HepG2 (cell line): ENCODE measurements around the gene DPEP1. TPM values are rescaled to one million over a fixed set of nuclear protein-coding genes. Genes with fewer than 3 reads are reported as not detected.

Experiments
- AKAP8 ChIP-seq: sonication (generic); formaldehyde crosslinking; IDR thresholded peaks from 2 replicates; pipeline ENCODE4 v1.5.1; 2020; ENCODE audit warnings: mild to moderate bottlenecking, missing genetic modification reagents
- CHCHD3 ChIP-seq: sonication (generic); formaldehyde crosslinking; IDR thresholded peaks from 2 replicates; pipeline ENCODE4 v1.8.0; 2022; ENCODE audit warnings: mild to moderate bottlenecking, missing genetic modification reagents, moderate library complexity
- KDM5B ChIP-seq: sonication (generic); formaldehyde crosslinking; IDR thresholded peaks from 2 replicates; pipeline ENCODE4 v1.4.0; 2020; ENCODE audit warnings: missing genetic modification reagents, mild to moderate bottlenecking, borderline replicate concordance
- NCOA5 ChIP-seq: sonication (generic); formaldehyde crosslinking; IDR thresholded peaks from 2 replicates; pipeline ENCODE4 v1.4.0; 2020; ENCODE audit warnings: missing genetic modification reagents
- NFKB2 ChIP-seq: sonication (generic); formaldehyde crosslinking; IDR thresholded peaks from 2 replicates; pipeline ENCODE4 v1.4.0; 2020; ENCODE audit warnings: missing genetic modification reagents, borderline replicate concordance
- NFYB ChIP-seq: sonication (generic); formaldehyde crosslinking; IDR thresholded peaks from 2 replicates; pipeline ENCODE4 v1.4.0; 2020; ENCODE audit warnings: missing genetic modification reagents
- SCMH1 ChIP-seq: sonication (generic); formaldehyde crosslinking; IDR thresholded peaks from 2 replicates; pipeline ENCODE4 v1.9.0; 2021; ENCODE audit warnings: missing genetic modification reagents, mild to moderate bottlenecking, borderline replicate concordance
- SETDB1 ChIP-seq: sonication (generic); formaldehyde crosslinking; IDR thresholded peaks from 2 replicates; pipeline ENCODE4 v1.5.1; 2020; ENCODE audit warnings: missing genetic modification reagents, mild to moderate bottlenecking, borderline replicate concordance
- ZBTB49 ChIP-seq: sonication (generic); formaldehyde crosslinking; IDR thresholded peaks from 2 replicates; pipeline ENCODE4 v1.4.0; 2020; ENCODE audit warnings: missing genetic modification reagents, borderline replicate concordance
- ZFP91 ChIP-seq: sonication (generic); formaldehyde crosslinking; IDR thresholded peaks from 2 replicates; pipeline ENCODE4 v1.9.0; 2022; ENCODE audit warnings: missing genetic modification reagents, mild to moderate bottlenecking, borderline replicate concordance
- ZNF230 ChIP-seq: sonication (generic); formaldehyde crosslinking; IDR thresholded peaks from 2 replicates; pipeline ENCODE4 v1.4.0; 2020; ENCODE audit warnings: mild to moderate bottlenecking, missing genetic modification reagents
- ZNF790 ChIP-seq: sonication (generic); formaldehyde crosslinking; IDR thresholded peaks from 2 replicates; pipeline ENCODE4 v1.8.0; 2022; ENCODE audit warnings: missing genetic modification reagents, mild to moderate bottlenecking, borderline replicate concordance
- polyA plus RNA-seq, 8 experiments: library from polyadenylated mRNA; depleted of rRNA in 3 of 8; stranded (reverse) in 7 of 8; unstranded in 1 of 8; fragments of >200 nt; fragmentation: Illumina TruSeq in 4 of 8; extraction: Trizol in 4 of 8; gene quantifications; 2 replicates each; pipeline versions ENCODE4 v1.2.1 to v1.2.3, GENCODE V29; 2011 to 2016; ENCODE audit warnings: low read depth in 4 of 8, missing spikeins in 1 of 8, mixed read lengths in 1 of 8; ENCODE audit not compliant: insufficient read depth in 1 of 8
- total RNA-seq, 5 experiments: library from RNA; depleted of rRNA; stranded (reverse); fragments of >200 nt; fragmentation: Illumina TruSeq; extraction: Trizol; gene quantifications; 2 replicates each; pipeline ENCODE4 v1.2.3, GENCODE V29; 2016; ENCODE audit warnings: low read depth in 1 of 5
- TF ChIP-seq, protein P1 (sequence below): sonication (generic); formaldehyde crosslinking; IDR thresholded peaks from 2 replicates; pipeline ENCODE4 v1.5.0; 2020; ENCODE audit warnings: missing genetic modification reagents, mild to moderate bottlenecking, borderline replicate concordance
- TF ChIP-seq, protein P2 (sequence below): sonication (generic); formaldehyde crosslinking; IDR thresholded peaks from 2 replicates; pipeline ENCODE4 v1.4.0; 2020; ENCODE audit warnings: missing genetic modification reagents, borderline replicate concordance

Gene DPEP1
- total and polyA plus RNA-seq, 2 of the 13 experiments (the other 11 are each of a cell fraction or from before 2014, with no cell fraction given) = 37.6 to 52.2 TPM

DNA sequence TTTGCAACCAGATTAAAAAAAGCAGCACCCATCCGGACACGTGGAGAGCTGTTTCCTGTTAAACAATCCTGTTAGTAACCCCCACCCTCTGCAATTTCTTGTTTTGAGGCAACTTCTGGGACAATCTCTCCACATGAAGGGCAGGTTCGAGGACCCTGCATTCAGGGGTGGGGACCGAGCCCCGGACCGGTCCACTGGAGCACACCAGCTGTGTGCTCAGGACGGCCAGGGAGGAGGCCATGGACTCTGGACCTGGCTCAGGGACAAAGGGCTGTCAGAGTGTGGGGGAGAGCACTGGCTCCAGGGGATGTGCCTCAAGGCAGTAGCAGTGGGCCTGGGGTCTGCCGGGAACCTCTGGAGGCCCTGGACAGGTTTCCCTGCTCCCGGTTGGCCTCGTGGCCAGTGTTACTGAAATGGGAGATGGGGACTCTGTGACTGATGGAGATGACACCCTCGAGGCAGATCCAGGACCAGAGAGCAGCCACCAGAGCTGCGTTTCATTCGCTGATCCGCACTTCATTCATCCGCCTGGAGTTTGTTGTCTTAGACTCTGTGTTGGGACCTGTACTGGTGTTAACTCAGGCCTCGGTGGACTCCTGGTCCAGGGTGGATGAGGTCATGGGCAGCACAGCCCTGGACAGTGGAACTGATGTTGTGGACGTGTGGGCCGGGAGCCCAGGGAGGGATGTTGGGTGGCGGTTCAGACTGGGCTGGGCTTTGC lies 40.8 kb upstream of the DPEP1 start (continued):
- TF ChIP-seq, protein P1, sequence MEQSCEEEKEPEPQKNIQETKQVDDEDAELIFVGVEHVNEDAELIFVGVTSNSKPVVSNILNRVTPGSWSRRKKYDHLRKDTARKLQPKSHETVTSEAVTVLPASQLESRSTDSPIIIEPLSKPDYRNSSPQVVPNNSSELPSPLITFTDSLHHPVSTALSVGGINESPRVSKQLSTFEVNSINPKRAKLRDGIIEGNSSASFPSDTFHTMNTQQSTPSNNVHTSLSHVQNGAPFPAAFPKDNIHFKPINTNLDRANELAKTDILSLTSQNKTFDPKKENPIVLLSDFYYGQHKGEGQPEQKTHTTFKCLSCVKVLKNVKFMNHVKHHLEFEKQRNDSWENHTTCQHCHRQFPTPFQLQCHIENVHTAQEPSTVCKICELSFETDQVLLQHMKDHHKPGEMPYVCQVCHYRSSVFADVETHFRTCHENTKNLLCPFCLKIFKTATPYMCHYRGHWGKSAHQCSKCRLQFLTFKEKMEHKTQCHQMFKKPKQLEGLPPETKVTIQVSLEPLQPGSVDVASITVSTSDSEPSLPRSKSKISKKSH (CRISPR knock-in tag) = peak; percentile 84; the same call in 1 of the 2 replicates
- TF ChIP-seq KDM5B (CRISPR knock-in tag) = peak; percentile 68; the same call in 1 of the 2 replicates
- TF ChIP-seq AKAP8 (CRISPR knock-in tag) = 0 out of 2 replicates have a peak, but pooled peaks have one; percentile 42
- TF ChIP-seq NFYB (CRISPR knock-in tag) = peak; percentile 37; the same call in 1 of the 2 replicates
- TF ChIP-seq, protein P2, sequence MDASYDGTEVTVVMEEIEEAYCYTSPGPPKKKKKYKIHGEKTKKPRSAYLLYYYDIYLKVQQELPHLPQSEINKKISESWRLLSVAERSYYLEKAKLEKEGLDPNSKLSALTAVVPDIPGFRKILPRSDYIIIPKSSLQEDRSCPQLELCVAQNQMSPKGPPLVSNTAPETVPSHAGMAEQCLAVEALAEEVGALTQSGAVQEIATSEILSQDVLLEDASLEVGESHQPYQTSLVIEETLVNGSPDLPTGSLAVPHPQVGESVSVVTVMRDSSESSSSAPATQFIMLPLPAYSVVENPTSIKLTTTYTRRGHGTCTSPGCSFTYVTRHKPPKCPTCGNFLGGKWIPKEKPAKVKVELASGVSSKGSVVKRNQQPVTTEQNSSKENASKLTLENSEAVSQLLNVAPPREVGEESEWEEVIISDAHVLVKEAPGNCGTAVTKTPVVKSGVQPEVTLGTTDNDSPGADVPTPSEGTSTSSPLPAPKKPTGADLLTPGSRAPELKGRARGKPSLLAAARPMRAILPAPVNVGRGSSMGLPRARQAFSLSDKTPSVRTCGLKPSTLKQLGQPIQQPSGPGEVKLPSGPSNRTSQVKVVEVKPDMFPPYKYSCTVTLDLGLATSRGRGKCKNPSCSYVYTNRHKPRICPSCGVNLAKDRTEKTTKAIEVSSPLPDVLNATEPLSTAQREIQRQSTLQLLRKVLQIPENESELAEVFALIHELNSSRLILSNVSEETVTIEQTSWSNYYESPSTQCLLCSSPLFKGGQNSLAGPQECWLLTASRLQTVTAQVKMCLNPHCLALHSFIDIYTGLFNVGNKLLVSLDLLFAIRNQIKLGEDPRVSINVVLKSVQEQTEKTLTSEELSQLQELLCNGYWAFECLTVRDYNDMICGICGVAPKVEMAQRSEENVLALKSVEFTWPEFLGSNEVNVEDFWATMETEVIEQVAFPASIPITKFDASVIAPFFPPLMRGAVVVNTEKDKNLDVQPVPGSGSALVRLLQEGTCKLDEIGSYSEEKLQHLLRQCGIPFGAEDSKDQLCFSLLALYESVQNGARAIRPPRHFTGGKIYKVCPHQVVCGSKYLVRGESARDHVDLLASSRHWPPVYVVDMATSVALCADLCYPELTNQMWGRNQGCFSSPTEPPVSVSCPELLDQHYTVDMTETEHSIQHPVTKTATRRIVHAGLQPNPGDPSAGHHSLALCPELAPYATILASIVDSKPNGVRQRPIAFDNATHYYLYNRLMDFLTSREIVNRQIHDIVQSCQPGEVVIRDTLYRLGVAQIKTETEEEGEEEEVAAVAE (CRISPR knock-in tag) = 0 out of 2 replicates have a peak, but pooled peaks have one; percentile 35
- peak; percentile 77; the same call in 1 of the 2 replicates for TF ChIP-seq ZNF230 (CRISPR knock-in tag)
- peak; percentile 35; the same call in 1 of the 2 replicates for TF ChIP-seq ZBTB49 (CRISPR knock-in tag)
- no peak for TF ChIP-seq CHCHD3 (CRISPR knock-in tag)
- no peak for TF ChIP-seq SETDB1
- no peak for TF ChIP-seq SCMH1 (CRISPR knock-in tag)
- TF ChIP-seq ZNF790 = no peak
- TF ChIP-seq ZFP91 (CRISPR knock-in tag) = peak; percentile 47; the same call in 1 of the 2 replicates
- no peak for TF ChIP-seq NCOA5 (CRISPR knock-in tag)
- TF ChIP-seq NFKB2 (CRISPR knock-in tag) = peak; percentile 33; the same call in 1 of the 2 replicates
